Measurements from ENCODE around the gene MAPK11. TPM values are rescaled to one million over a fixed set of nuclear protein-coding genes. Genes with fewer than 3 reads are reported as not detected.

Gene MAPK11
- total RNA-seq, 4 donors from 2014 or later, result 1.6 to 6.4 (median 2.7) TPM

GRCh38 chr22:50318356-50318697 lies 48.1 kb upstream of the MAPK11 start:
- Histone ChIP-seq H3K36me3 (no peaks in the 10 kb centered on the region), H3K4me3 (no peak overlapping the region), H3K9me3 (no peaks in the 10 kb centered on the region), H3K27me3 (no peaks in the 10 kb centered on the region), H3K27ac (no peak overlapping the region), H3K4me1 (peaks cover 6 to 15% (median 12%) of the 10 kb centered on the region in 4 donors)
- DNase-seq, result no peak
- in situ Hi-C loops (cut with MboI; ENCODE audit: low pct_ligation_motif_present in 1 of 4, low pct_unique_long_range_greater_than_20kb in 1 of 4, low sequenced_read_pairs in 3 of 4), result no loop called here
- no peak for TF ChIP-seq EP300 (IDR thresholded peaks at IDR 0.05; ENCODE audit: low read depth)
- no peak for TF ChIP-seq POLR2AphosphoS5 (IDR thresholded peaks at IDR 0.05)
- no peak for TF ChIP-seq POLR2A (IDR thresholded peaks at IDR 0.05)
- TF ChIP-seq CTCF (IDR thresholded peaks at IDR 0.05), result no peak
- WGBS, 2 donors (ENCODE audit: low coverage in 1 of 2), result 84 to 100% methylated on average over 1 to 7 of the region's 7 CpGs
- intact Hi-C loops (cut with DNase I; ENCODE audit: low total_unique reads), result no loop called here

GRCh38 chr22:50317674-50318073 lies 47.5 kb upstream of the MAPK11 start:
- TF ChIP-seq EP300 (IDR thresholded peaks at IDR 0.05; ENCODE audit: low read depth), result no peak
- TF ChIP-seq CTCF (IDR thresholded peaks at IDR 0.05), result no peak
- no peak for TF ChIP-seq POLR2A (IDR thresholded peaks at IDR 0.05)
- no peak for TF ChIP-seq POLR2AphosphoS5 (IDR thresholded peaks at IDR 0.05)

GRCh38 chr22:50317178-50317577 lies 47.0 kb upstream of the MAPK11 start:
- H3K27me3 ChIP-seq, result no peaks in the 10 kb centered on the region
- in situ Hi-C loops (cut with MboI; ENCODE audit: low pct_ligation_motif_present in 1 of 4, low pct_unique_long_range_greater_than_20kb in 1 of 4, low sequenced_read_pairs in 3 of 4), result no loop called here
- TF ChIP-seq POLR2AphosphoS5 (IDR thresholded peaks at IDR 0.05) (no peak), POLR2A (IDR thresholded peaks at IDR 0.05) (no peak), CTCF (IDR thresholded peaks at IDR 0.05) (no peak), EP300 (IDR thresholded peaks at IDR 0.05; ENCODE audit: low read depth) (no peak)
- no peak overlapping the region for H3K27ac ChIP-seq
- no peak for DNase-seq
- no peaks in the 10 kb centered on the region for H3K36me3 ChIP-seq
- WGBS, 2 donors (ENCODE audit: low coverage in 1 of 2), result 89% methylated on average over 8 of the region's 9 CpGs; no CpG with 5 or more reads in 1 of the 2 donors
- H3K4me3 ChIP-seq, result no peak overlapping the region
- H3K9me3 ChIP-seq, result no peaks in the 10 kb centered on the region
- intact Hi-C loops (cut with DNase I; ENCODE audit: low total_unique reads), result no loop called here
- peaks cover 6 to 15% (median 12%) of the 10 kb centered on the region in 4 donors for H3K4me1 ChIP-seq

More at GRCh38 chr22:50317674-50318073, 47.5 kb upstream of the MAPK11 start:
- Histone ChIP-seq H3K36me3 (no peaks in the 10 kb centered on the region), H3K27me3 (no peaks in the 10 kb centered on the region), H3K4me3 (no peak overlapping the region), H3K27ac (no peak overlapping the region), H3K4me1 (peaks cover 6 to 15% (median 12%) of the 10 kb centered on the region in 4 donors), H3K9me3 (no peaks in the 10 kb centered on the region)
- 86% methylated on average over 7 of the region's 7 CpGs; no CpG with 5 or more reads in 1 of the 2 donors for WGBS, 2 donors (ENCODE audit: low coverage in 1 of 2)
- in situ Hi-C loops (cut with MboI; ENCODE audit: low pct_ligation_motif_present in 1 of 4, low pct_unique_long_range_greater_than_20kb in 1 of 4, low sequenced_read_pairs in 3 of 4), result no loop called here
- intact Hi-C loops (cut with DNase I; ENCODE audit: low total_unique reads), result no loop called here
- DNase-seq, result no peak

GRCh38 chr22:50316114-50317065 lies 46.2 kb upstream of the MAPK11 start:
- peaks cover 6 to 15% (median 12%) of the 10 kb centered on the region in 4 donors for H3K4me1 ChIP-seq
- no peak overlapping the region for H3K4me3 ChIP-seq
- intact Hi-C loops (cut with DNase I; ENCODE audit: low total_unique reads) (no loop called here), in situ Hi-C loops (cut with MboI; ENCODE audit: low pct_ligation_motif_present in 1 of 4, low pct_unique_long_range_greater_than_20kb in 1 of 4, low sequenced_read_pairs in 3 of 4) (no loop called here)
- no peaks in the 10 kb centered on the region for H3K9me3 ChIP-seq
- no peak for TF ChIP-seq POLR2AphosphoS5 (IDR thresholded peaks at IDR 0.05)
- no peak for TF ChIP-seq POLR2A (IDR thresholded peaks at IDR 0.05)
- no peak for TF ChIP-seq CTCF (IDR thresholded peaks at IDR 0.05)
- no peak for TF ChIP-seq EP300 (IDR thresholded peaks at IDR 0.05; ENCODE audit: low read depth)
- DNase-seq, result no peak
- H3K27me3 ChIP-seq, result no peaks in the 10 kb centered on the region
- H3K27ac ChIP-seq, result no peak overlapping the region
- 89% methylated on average over 12 of the region's 45 CpGs; no CpG with 5 or more reads in 1 of the 2 donors for WGBS, 2 donors (ENCODE audit: low coverage in 1 of 2)
- H3K36me3 ChIP-seq, result no peaks in the 10 kb centered on the region

Measured in transverse colon (tissue), 4 donors.